ENCODE results near the gene ADARB2.

Gene ADARB2

GRCh38 chr10:1376384-1376945 lies 360.9 kb downstream of the ADARB2 start:
- DNase-seq = no peak

GRCh38 chr10:1375346-1376170 lies 361.8 kb downstream of the ADARB2 start:
- no peak for DNase-seq

GRCh38 chr10:1374511-1375345 lies 362.6 kb downstream of the ADARB2 start:
- DNase-seq = no peak

- no peak for DNase-seq
Observed at GRCh38 chr10:1373287-1373686, 364.0 kb downstream of the ADARB2 start.

- no peak for DNase-seq
Observed at GRCh38 chr10:1372212-1372611, 365.1 kb downstream of the ADARB2 start.

- no peak for DNase-seq
Observed at GRCh38 chr10:1370298-1370697, 367.0 kb downstream of the ADARB2 start.

GRCh38 chr10:1369665-1370064 lies 367.7 kb downstream of the ADARB2 start:
- DNase-seq = no peak

GRCh38 chr10:1369197-1369596 lies 368.1 kb downstream of the ADARB2 start:
- no peak for DNase-seq

GRCh38 chr10:1368842-1369171 lies 368.5 kb downstream of the ADARB2 start:
- peak; percentile 44 for DNase-seq

GRCh38 chr10:1367938-1368841 lies 369.1 kb downstream of the ADARB2 start:
- DNase-seq = no peak

- DNase-seq = no peak
Observed at GRCh38 chr10:1366811-1367425, 370.4 kb downstream of the ADARB2 start.

- no peak for DNase-seq
Observed at GRCh38 chr10:1366322-1366691, 371.0 kb downstream of the ADARB2 start.

- DNase-seq = no peak
Observed at GRCh38 chr10:1365540-1366321, 371.6 kb downstream of the ADARB2 start.

GRCh38 chr10:1364151-1364910 lies 373.0 kb downstream of the ADARB2 start:
- DNase-seq = no peak

- DNase-seq = no peak
Observed at GRCh38 chr10:1363446-1364121, 373.7 kb downstream of the ADARB2 start.

GRCh38 chr10:1362589-1363445 lies 374.5 kb downstream of the ADARB2 start:
- no peak for DNase-seq

- no peak for DNase-seq
Observed at GRCh38 chr10:1361411-1362105, 375.8 kb downstream of the ADARB2 start.

GRCh38 chr10:1360558-1361164 lies 376.7 kb downstream of the ADARB2 start:
- no peak for DNase-seq

Measured in NCI-H1436 (cell line).